ENCODE results near the gene TMED8. TPM values are rescaled to one million over a fixed set of nuclear protein-coding genes. Genes with fewer than 3 reads are reported as not detected.
"Not testable (repeated sequence)": the region's sequence is repeated elsewhere in the genome, so short reads cannot be mapped to it uniquely, and the experiment has no call there.

Gene TMED8
- polyA plus RNA-seq, 1 donor, result 5.7 TPM

DNA sequence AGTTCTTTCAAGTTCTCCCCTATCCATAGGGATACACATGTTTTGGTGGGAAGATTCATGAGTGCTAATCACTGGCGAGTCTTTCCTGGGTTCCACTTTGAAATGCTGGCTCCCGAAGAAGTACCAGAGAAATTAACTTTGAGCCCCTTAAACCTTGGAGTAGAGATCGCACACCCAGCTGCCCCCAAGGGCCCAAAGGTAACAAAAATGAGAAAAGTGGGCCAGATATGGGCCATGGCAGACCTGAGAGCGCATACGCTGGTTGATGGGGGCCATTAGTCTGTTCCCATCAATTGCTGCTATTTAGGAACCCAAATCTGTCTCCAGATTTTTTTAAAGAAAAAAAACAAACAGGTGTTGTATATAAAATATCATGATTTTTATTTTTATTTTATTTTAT is 53.9 kb downstream of the TMED8 start:
- DNase-seq (ENCODE audit: low read depth), result no peak

DNA sequence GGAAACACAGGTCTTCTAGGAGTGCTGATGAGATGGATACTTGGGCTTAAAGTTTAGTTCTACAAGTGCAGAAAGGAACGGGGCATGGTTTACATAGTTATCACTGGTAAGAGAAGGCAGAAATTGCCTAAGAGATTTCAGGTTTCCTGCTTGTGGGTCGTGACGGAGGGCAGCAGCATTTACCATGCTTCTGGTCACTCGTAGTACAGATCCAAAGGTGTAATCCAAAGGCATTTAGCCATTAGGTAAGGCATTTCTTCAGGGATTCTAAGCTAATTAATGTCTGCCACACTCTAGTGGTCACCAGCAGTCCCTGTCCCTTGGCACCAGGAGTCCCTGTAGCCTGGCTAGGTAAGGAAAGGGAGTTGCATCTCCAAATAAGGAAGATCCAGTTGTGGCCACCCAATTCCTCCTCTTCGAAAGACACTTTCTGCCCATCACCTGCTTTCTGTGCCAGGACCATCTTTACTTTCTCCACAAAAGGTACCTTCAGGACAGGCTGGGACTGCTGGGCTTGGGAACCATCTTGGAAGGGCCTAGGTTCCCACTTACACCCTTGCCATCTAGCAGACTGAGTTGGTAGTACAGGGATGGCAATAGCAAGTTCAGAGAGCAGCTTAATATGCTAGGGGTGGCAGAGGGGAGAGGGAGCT is 54.5 kb downstream of the TMED8 start:
- DNase-seq (ENCODE audit: low read depth), result no peak

DNA sequence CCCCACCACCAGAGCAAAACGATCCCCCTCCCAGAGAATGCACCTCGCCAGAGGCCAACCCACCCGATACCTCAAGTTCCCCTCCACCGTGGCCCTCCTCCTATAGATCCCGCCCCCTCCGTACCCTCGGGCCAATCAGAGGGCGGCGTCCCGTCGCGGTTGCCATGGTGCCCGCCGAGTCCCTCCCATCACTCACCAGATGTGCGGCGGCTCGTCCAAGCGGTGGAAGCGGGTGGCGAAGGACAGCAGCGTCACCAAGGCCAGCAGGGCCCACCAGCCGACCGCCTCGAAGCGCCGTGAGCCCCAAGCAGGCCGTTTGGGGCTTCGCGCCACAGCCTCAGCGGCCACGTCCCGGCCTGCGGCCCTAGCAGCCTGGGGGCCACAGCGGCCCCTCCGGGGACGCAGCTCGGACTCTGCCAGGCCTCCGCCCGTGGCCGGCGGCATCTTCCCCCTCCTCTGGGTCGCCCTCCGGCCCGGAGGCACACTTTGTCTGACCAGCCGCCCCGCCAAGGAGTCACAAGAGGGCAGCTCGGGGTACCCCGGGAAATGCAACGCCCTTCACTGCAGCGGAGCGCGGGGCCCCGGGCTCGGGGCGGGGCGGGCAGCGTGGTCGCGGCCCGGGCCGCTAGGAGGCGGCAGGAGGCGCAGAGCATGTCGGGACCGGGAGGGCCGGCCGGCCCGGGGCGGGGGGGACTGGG is 56.5 kb downstream of the TMED8 start, which contains the start of gene POMT2:
Gene POMT2, minus strand, starts transcription at position 646 of the 698 bp plus-strand sequence. Its CDS starts 202 bp downstream, at position 444.
- DNase-seq (ENCODE audit: low read depth), result no peak

DNA sequence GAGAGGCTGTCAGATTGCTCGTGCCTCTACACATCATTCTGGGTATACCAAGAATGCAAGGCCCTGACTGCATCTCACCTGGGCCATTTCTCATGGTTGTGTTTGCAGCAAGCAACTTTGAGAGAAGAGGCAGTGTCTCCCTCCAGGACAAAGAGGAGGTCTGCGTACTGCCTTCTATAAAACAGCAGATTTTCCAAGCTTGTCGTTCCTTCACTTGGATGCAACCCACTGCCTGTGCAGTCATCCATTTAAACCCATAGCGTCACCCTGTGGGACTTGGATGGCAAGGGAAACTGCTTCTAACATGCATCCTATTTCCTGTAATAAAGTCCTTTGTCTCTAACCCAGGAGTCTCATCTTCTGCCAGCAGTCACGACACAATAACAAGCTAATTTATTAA is 57.5 kb downstream of the TMED8 start:
- no peak for DNase-seq (ENCODE audit: low read depth)

DNA sequence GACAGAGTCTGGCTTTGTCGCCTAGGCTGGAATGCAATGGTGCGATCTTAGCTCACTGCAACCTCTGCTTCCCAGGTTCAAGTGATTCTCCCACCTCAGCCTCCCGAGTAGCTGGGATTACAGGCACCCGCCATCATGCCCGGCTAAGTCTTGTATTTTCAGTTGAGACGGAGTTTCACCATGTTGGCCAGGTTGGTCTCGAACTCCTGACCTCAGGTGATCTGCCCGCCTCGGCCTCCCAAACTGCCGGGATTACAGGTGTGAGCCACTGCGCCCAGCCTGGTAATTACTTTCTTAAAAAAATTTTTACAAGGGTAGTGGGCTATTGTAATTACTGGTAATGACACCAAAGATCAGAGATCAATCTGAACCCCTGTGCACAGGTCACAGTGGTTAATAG is 58.1 kb downstream of the TMED8 start:
- not testable (repeated sequence) for DNase-seq (ENCODE audit: low read depth)

DNA sequence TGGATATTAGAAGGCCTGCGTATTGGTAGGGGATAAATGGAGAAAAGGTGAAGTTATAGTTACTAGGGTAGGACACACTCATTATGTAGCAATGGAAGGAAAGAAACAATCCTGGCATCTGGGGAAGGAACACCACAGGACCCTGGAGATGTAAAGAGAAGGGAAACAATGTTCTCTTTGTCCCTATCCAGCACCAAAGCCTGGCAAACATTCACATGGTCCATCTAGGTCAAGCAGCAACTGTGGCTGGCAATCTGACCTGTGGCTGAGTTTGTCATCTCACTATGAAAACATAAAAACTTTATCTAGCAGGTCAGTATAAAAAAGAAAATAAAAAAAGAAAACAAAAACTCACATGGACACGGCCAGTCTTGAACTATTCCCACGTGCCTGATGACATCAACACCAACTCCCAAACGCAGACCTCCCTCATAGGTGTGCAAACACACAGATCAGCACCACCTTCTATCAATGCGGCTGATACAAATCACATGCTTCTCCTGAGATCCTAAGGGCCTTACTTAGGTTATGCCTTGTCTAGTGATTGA is 58.8 kb downstream of the TMED8 start:
- no peak for DNase-seq (ENCODE audit: low read depth)

DNA sequence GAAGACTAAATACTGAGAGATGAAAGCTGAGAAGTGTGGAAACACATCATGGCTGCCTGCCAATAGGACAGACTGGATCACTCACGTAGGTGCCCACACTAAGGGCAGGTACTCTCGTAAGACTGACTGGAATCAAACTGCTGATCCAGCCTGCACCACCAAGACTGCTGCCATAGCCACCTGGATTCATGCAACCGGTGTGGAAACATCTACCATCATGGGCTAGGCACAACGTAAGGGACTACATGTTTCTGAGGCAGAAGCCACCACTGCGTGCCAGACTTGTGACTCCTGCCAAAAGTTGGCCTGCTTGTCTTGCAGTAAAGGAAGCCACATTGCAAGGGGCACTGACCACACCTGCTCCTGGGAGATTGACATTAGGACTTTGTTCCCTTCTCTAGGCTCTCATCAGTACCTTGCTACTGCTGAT is 60.0 kb downstream of the TMED8 start:
- no peak for DNase-seq (ENCODE audit: low read depth)

DNA sequence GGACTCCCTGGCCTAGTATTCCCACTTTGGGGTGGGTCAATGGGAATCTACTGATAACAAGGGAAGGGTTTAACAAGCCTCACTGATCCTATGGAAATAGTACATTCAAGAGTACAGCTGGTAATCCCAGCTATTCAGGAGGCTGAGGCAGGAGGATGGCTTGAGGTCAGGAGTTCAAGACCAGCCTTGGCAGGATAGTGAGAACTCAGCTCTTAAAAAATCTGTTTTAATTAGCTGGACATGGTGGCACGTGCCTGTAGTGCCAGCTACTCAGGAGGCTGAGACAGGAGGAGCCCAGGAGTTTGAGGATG is 60.7 kb downstream of the TMED8 start:
- no peak for DNase-seq (ENCODE audit: low read depth)

DNA sequence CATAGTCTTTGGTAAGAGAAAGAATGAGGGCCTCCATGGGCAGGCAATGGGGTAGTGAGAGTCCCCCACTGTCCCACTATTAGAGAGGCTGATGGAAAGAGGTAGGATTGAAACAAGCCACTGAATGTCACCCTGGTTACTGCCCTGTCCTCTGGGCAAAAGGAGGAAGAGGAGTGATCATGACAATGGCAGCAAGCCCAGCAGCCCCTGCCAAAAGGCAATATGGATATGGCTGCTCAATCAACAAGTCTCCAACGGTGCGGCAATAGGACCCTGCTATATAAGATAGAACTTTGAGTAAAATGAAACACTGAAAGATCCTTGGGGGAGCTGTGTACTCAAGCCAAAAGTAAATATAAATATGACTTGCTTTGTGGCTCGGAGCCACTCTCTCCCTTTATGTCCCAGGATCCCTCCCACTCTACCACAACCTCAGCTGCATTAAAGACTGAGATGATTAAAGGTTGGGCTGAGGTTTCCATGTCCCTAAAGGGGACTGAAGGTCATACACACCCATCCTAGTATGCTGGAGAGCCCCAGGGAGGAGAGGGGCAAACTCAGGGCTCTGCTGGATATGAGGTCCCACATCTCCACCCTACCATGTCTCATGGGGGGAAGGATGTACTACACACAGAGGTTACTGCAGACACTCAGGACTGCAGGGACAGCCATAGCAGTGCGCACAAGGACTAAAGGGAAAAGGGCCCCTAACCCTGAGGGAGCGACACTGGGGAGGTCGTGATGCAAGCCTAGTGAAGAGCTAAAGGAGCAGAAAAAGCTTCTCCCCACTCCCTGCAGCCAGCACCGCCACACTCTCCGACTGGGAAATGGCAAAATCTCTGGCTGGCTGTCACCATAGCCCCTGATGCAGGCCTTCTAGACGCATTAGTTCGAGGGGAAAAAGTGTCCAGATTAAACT is 62.1 kb downstream of the TMED8 start:
- no peak for DNase-seq (ENCODE audit: low read depth)

DNA sequence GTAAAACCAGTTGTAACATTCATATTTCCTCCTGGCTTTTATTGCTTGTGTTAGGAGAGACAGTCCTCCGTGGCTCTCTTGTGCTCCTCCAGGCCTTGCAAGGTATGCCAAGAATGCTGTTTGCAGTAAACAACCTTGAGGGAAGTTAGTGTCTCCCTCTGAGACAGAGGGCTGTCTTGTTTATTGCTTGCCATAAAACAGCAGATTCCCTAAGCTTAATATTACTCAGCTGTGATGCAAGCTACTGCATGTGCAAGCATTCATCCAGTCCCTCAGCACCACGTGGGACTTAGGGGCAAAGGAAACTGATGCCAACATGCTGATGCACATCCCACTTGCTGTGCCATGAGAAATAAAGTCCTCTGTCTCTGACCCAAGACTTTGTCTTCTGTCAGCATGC is 62.9 kb downstream of the TMED8 start:
- DNase-seq (ENCODE audit: low read depth), result no peak

DNA sequence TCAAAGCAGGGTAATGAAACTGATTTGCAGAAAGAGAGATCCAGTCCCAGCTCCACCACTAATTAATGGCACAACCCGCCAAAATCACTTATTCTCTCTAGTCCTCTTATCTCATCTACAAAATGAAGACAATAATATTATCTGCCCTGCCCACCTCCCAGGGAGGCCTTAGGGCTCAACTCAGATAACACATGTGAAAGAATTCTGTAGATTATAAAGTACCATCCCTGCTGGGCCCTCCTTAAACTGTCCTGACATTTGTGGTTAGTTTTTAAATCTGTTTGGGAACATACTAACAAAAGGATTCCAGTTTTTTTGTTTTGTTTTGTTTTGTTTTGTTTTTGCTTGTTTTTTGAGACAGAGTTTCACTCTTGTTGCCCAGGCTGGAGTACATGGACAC is 63.5 kb downstream of the TMED8 start:
- DNase-seq (ENCODE audit: low read depth), result no peak

DNA sequence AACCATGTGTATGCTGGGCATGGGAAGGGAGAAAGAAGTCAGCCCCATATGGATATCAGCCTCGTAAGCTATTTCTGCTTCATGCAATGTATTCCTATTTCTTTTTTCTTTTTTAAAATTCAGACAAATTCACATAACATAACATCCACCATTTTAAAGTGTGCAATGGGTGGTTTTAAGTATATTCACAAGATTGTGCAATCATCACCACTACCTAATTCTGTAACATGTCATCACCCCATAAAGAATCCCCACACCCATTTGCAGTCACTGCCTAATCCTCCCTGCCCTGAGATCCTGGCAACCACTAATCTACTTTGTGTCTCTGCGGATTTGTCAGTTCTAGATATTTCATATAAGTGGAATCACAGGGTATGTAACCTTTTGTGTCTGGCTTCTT is 65.7 kb downstream of the TMED8 start:
- DNase-seq (ENCODE audit: low read depth), result no peak

DNA sequence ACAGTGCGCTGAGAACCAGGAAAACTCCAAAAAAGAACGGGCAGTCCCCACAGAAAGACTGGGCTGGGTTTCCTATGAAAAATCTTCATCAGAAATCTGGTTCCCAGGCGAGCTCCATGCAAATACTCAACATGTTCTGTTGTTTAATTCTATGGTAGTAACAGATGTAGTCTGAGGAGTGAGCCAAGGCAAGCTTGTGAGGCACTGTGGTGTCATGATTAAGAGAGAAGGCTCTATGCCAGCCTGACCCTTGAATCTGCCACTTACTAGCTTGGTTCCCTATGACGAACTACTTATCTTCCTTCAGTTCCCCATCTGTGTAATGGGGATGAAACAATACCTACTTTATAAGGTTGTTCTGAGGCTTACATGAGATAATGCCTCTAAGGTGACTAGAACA is 66.9 kb downstream of the TMED8 start:
- DNase-seq (ENCODE audit: low read depth), result no peak

DNA sequence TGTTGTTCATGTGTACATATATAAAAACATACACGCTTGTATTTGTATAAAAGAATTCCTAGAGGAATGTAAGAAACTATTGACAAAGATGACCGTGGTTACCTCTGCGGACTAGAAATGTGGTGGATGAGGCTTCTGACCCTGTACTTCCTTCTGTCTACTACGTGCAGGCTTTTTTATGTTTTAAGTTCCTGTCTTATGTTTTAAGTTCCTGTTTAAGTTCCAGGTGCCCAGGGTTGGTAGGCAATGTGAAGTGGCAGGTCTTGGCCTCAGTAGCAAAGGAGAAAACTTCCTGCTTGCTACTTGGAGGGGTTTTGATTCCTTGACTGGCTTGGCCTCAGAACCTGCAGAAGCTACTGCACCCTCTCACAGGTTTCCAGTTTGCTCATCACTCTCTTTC is 67.8 kb downstream of the TMED8 start:
- DNase-seq (ENCODE audit: low read depth), result no peak

DNA sequence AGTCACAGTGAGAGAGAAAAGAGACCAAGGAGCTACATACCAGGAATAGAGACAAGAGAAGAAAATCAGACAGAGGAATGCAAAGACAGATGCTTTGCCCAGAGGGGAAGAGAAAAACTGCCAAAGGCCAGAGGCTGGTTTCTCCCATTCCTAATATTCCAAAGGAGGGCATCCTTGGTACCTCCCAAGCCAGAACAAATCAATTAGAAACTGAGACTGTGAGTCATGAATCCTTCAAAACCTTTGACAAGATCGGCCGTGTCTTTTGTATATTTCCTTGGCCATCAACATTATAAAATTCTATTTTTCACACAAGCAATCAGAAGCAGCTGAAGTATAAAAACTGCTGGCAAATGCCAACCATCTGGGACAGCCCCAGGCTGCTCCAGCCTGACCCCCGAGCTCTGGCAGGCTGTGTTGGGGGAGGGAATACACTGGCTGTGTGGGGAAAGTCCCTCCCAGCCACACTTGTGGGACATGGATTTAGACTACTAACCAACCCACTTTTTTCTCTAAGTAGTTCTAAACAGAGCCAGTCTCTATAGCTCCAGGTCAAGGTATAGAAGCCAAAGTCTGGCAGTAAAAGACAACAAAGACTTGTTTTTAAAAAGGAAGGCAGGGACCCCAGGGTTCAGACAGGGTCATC is 69.9 kb downstream of the TMED8 start:
- DNase-seq (ENCODE audit: low read depth), result no peak

DNA sequence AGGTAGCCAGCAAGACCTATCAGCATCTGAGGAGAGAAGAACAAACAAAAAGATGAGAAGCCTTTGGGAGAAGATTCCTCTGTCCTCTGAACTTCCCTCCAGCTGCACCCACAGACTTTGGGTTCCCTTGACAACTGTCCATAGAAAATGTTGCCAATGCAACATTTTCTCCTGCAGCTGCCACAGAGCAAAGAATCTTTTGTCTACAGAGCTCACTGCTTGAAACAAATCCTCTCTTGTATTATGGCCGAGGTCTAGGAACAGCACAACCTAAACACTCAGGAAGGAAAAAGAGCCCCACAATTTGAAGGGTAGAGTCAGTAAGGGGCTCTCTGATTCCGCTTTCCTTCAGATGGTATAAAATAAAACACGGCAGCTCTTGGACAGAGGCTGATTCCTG is 70.5 kb downstream of the TMED8 start:
- no peak for DNase-seq (ENCODE audit: low read depth)

DNA sequence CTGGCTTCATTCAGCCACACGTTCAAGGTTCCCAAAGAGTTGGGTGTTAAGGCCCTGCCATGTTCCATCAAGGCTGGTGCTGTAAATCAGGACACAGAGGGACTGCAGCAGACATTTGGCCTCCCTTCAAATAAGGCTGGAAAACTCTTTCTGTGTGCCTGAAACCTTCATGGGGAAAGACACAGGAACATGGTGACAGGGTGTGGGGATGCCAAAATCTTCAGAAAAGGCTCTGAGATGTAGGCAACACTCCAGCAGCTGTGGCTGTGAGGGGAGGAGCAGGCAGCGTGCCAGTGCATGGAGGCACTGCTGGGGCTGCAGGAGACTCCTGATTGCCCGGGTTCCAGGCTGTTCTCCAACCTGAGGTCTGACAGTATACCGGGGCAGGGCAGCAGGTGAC is 71.2 kb downstream of the TMED8 start:
- no peak for DNase-seq (ENCODE audit: low read depth)

DNA sequence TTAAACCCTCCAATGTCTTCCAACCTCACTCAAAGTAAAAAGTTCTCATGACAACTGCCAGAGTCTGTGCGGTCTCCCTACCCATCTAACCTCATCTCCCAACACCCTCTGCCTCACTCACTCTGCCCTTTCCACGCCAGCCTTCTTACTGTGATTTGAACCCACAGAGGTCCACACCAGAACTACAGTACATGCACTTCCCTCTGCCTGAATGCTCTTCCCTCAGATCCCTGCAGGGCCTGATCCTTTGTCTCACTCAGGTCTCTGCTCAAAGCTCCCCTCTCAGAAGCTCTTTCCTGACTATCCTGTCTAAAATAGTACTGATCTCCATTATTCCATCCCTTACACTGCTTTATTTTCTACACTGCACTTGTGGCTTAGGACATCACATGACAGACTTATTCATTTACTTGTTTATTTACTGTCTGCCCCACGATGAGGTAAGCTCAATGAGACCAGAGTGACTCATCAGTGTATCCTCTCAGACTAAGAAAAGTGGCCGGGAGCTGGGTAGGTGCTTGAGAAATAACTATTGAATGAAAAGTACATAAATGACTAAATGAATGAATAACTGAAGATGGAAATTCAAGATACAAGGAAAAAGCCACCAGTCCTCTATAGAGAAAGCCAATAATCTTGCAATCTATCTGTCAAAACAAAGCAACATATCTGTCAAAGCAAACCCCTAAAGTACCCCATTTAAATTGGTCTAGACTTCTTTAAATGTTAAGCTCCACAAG is 73.3 kb downstream of the TMED8 start:
- DNase-seq (ENCODE audit: low read depth), result no peak

DNA sequence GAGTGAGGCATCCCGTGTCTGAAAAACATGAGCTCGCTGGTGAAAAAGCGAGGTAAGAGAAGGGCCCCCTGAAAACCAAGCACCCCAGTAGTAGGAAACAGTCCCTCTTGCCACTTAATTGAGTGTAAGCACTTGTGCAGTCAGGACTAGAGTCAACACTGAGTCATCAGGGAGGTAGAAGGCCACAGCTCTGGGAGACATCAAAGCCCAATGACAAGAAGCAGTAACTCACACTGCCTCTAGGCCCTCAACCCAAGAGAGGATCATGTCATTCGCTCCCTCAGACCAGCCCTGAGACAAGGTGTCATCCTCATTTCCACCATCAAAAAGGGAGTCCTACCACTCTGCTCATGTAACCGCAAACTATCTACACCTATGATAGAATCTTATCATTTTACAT is 74.0 kb downstream of the TMED8 start:
- DNase-seq (ENCODE audit: low read depth), result no peak

DNA sequence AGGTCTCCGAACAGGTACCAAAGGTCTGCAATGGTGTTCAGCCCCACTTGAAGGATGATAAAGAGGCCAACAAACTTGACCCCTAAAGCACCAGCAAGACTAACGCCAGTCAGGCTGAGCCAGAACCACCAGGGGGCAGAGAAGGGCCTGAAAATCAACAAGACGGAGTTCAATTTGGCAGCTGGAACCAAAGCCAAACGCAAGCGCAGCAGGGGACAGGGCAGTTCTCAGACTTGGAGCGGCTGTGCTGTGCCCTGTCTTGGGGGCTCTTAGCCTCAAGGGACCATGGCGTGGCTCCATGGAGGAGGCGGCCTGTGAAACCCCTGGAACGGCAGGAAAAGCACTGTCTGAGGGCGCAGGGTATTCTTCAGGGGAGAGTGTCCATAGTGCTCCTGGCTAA is 75.8 kb downstream of the TMED8 start:
- DNase-seq (ENCODE audit: low read depth), result peak; percentile 54

DNA sequence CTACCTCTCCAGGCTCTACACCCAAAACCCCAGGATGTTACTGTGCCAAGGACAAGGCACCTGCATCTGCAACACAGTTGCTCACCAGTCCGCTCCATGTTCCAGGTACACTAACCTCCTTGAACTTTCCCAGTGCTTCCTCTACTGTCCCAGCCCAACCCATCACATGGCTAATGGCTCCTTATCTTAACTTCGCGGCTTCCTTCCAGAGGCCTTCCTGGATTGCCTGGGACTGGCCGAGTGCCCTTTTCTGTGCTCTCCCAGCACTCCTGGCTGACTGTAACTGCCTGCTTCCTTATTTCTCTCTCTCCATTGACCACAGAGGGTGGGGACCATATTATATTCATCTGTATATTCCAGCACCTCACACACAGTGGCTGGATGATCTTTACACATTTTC is 77.1 kb downstream of the TMED8 start:
- DNase-seq (ENCODE audit: low read depth), result no peak
